H1 (cell line): ENCODE results near the gene SPTLC3. TPM values are rescaled to one million over a fixed set of nuclear protein-coding genes. Genes with fewer than 3 reads are reported as not detected.

ENCODE experiments used
- CHD2 ChIP-seq: IDR thresholded peaks from 2 replicates; pipeline ENCODE4 v1.6.1; 2012; ENCODE audit warnings: low read length, improper control_type of control experiment
- RAD21 ChIP-seq, 2 experiments: IDR thresholded peaks in 1 of 2; conservative IDR thresholded peaks in 1 of 2; 2 replicates each; pipeline ENCODE4 v1.6.1; 2011; ENCODE audit warnings: low read depth in 2 of 2, low read length in 2 of 2, improper control_type of control experiment in 1 of 2, inconsistent platforms in 1 of 2, mild to moderate bottlenecking in 1 of 2, moderate library complexity in 1 of 2
- polyA plus RNA-seq, 7 experiments: library from polyadenylated mRNA; depleted of rRNA in 3 of 7; stranded (reverse) in 5 of 7; unstranded in 2 of 7; fragments of >200 nt in 5 of 7; fragments of 200-250 nt in 2 of 7; gene quantifications; 1 replicate in 5 of 7; 2 replicates in 1 of 7; 4 replicates in 1 of 7; pipeline versions ENCODE4 v1.2.1 to v1.2.3, GENCODE V29; 2011 to 2013; ENCODE audit warnings: missing spikeins in 2 of 7, mixed read lengths in 2 of 7
- total RNA-seq: library from RNA; stranded (reverse); fragmentation: NEBNext Ultra II Directional; extraction: Animal tissue kit (Norgen Biotek cat#: 25700); gene quantifications from 2 replicates; pipeline ENCODE4 v1.2.1, GENCODE V29; 2021

SPTLC3 gene
- total and polyA plus RNA-seq, 2 of the 8 experiments (the other 6 are each of a cell fraction or from before 2014, with no cell fraction given), result 0.23 to 0.82 TPM

DNA sequence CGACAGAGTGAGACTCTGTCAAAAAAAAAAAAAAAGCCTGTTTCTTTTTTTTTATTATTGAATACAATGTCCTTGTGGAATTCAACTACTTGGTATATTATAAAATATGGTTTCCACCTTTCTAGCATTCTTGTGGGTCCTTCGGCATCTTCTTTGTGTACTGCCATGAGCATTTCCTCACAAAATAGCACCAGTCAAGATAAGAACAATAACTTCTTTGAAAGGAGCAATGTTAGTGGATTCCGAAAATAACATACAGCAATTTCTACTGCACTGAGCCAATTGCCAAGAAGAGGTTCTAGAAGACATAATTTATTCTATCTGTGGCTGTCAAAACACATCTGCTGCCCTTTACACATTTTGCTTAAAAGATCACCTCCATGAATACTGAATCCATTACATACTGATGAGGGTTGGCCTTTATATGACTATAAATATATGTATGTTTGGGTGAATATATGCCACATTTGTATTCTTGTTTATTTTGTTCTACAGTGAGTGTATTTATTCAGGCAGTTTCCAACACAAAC is 19.1 kb upstream of the SPTLC3 start (continued):
- TF ChIP-seq RAD21 (IDR thresholded peaks at IDR 0.05 in 1 of 2, conservative IDR thresholded peaks at IDR 0.05 in 1 of 2; ENCODE audit: low read depth in 2 of 2, low read length in 2 of 2), result no peak
- no peak for TF ChIP-seq CHD2
- TF ChIP-seq, all 59 proteins: peak for 0
